CD4-positive, alpha-beta T cell treated with Interleukin-10 for 1 hour (primary cell): Measurements from ENCODE around the gene HSPB1.
"Not testable (repeated sequence)": the region's sequence is repeated elsewhere in the genome, so short reads cannot be mapped to it uniquely, and the experiment has no call there.

Experiments
- DNase-seq: peaks from one replicate; pipeline ENCODE4 v3.0.0-alpha.2; 2020

The HSPB1 gene

GRCh38 chr7:76281706-76282343 is 20.6 kb upstream of the HSPB1 start:
- DNase-seq = no peak

GRCh38 chr7:76282344-76283253 is 19.9 kb upstream of the HSPB1 start:
- peak; percentile 15 for DNase-seq

- no peak for DNase-seq
These were observed 19.0 kb upstream of the HSPB1 start for GRCh38 chr7:76283254-76284159.

GRCh38 chr7:76285604-76286374 is 16.7 kb upstream of the HSPB1 start:
- no peak for DNase-seq

- DNase-seq = no peak
These were observed 15.6 kb upstream of the HSPB1 start for GRCh38 chr7:76286842-76287403.

GRCh38 chr7:76290847-76291350 is 11.6 kb upstream of the HSPB1 start:
- not testable (repeated sequence) for DNase-seq

GRCh38 chr7:76291351-76292212 is 10.9 kb upstream of the HSPB1 start:
- DNase-seq = peak; percentile 87

GRCh38 chr7:76292213-76292573 is 10.3 kb upstream of the HSPB1 start:
- DNase-seq = no peak

GRCh38 chr7:76292911-76293310 is 9.6 kb upstream of the HSPB1 start:
- not testable (repeated sequence) for DNase-seq

- DNase-seq = no peak
These were observed 9.0 kb upstream of the HSPB1 start for GRCh38 chr7:76293407-76293901.

- DNase-seq = no peak
These were observed 8.0 kb upstream of the HSPB1 start for GRCh38 chr7:76294344-76295024.

- no peak for DNase-seq
These were observed 5.4 kb upstream of the HSPB1 start for GRCh38 chr7:76296743-76297740.

- DNase-seq = no peak
These were observed 2.2 kb upstream of the HSPB1 start for GRCh38 chr7:76300166-76300731.

- DNase-seq = no peak
These were observed 1.5 kb upstream of the HSPB1 start for GRCh38 chr7:76301000-76301399.

GRCh38 chr7:76303202-76304147 is 1.0 kb downstream of the HSPB1 start:
- peak; percentile 82 for DNase-seq

- no peak for DNase-seq
These were observed 2.5 kb downstream of the HSPB1 start for GRCh38 chr7:76304888-76305375.

GRCh38 chr7:76308874-76309273 is 6.4 kb downstream of the HSPB1 start:
- not testable (repeated sequence) for DNase-seq
